HepG2 (cell line): ENCODE data around the gene NCS1.

Experiments used
- POLR2AphosphoS2 ChIP-seq: IDR thresholded peaks from 2 replicates; pipeline ENCODE4 v1.6.1; 2011; ENCODE audit warnings: low read depth, low read length, improper control_type of control experiment
- SIN3A ChIP-seq: IDR thresholded peaks from 2 replicates; pipeline ENCODE4 v1.6.1; 2011; ENCODE audit warnings: low read depth, mild to moderate bottlenecking, control low read depth, low read length, borderline replicate concordance
- ZBTB14 ChIP-seq: sonication (generic); formaldehyde crosslinking; IDR thresholded peaks from 2 replicates; pipeline ENCODE4 v1.4.0; 2020; ENCODE audit warnings: missing genetic modification reagents
- ZC3H4 ChIP-seq: sonication (generic); formaldehyde crosslinking; IDR thresholded peaks from 2 replicates; pipeline ENCODE4 v1.4.0; 2020; ENCODE audit warnings: missing genetic modification reagents, borderline replicate concordance
- ZNF232 ChIP-seq: sonication (generic); formaldehyde crosslinking; IDR thresholded peaks from 2 replicates; pipeline ENCODE4 v1.4.0; 2020; ENCODE audit warnings: missing genetic modification reagents, borderline replicate concordance

DNA sequence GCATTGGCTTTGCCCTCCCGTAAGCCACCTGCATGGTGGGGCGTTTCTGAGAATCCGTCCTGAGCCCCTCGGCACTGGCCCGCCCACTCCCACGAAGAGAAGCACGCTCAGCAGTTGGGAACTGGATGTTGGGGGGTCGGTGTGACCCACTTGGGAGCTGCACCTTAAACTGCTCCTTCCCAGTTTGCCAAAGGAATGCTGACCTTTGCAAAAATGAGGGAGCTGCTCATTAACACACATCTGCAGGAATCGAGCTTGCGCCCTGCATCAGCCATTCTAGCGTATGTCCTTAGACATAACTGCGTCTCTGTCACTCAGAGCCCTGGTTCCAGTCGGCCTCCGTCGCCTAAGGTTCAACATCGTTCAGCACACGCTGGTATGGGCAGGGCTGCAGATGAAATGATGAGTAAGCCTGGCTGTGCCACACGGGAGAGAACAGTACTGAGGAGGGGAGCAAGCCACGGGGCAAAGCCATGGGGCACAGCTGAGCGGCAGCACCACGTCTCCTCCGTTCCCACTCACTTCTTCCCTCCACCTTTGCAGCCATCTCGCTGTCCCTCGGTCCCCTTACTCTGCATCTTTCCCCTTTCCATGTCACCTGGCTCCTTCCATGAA is 28.8 kb upstream of the NCS1 start:
- TF ChIP-seq ZC3H4 (CRISPR knock-in tag) (no peak), ZBTB14 (CRISPR knock-in tag) (no peak), SIN3A (no peak), ZNF232 (CRISPR knock-in tag) (no peak), POLR2AphosphoS2 (no peak)
